Dedifferentiated amniotic fluid mesenchymal stem cell (primary cell): ENCODE results near the gene KIAA0232.
"Not testable (repeated sequence)": the region's sequence is repeated elsewhere in the genome, so short reads cannot be mapped to it uniquely, and the experiment has no call there.

ENCODE experiments used
- DNase-seq: peaks from one replicate; pipeline ENCODE4 v3.0.0-alpha.2; 2016; ENCODE audit errors: extremely low spot score

Gene KIAA0232

GRCh38 chr4:6756345-6756744 lies 26.2 kb upstream of the KIAA0232 start:
- DNase-seq: not testable (repeated sequence)

GRCh38 chr4:6758728-6759127 lies 23.8 kb upstream of the KIAA0232 start:
- no peak for DNase-seq

- DNase-seq: no peak
Measured at GRCh38 chr4:6760865-6761264, 21.7 kb upstream of the KIAA0232 start.

GRCh38 chr4:6761649-6762615 lies 20.6 kb upstream of the KIAA0232 start:
- no peak for DNase-seq

- no peak for DNase-seq
Measured at GRCh38 chr4:6763330-6763851, 19.1 kb upstream of the KIAA0232 start.

- no peak for DNase-seq
Measured at GRCh38 chr4:6764976-6765620, 17.4 kb upstream of the KIAA0232 start.

- no peak for DNase-seq
Measured at GRCh38 chr4:6765703-6766102, 16.8 kb upstream of the KIAA0232 start.

- DNase-seq: no peak
Measured at GRCh38 chr4:6767386-6767747, 15.2 kb upstream of the KIAA0232 start.

GRCh38 chr4:6767748-6768538 lies 14.6 kb upstream of the KIAA0232 start:
- no peak for DNase-seq

- DNase-seq: no peak
Measured at GRCh38 chr4:6768539-6768905, 14.0 kb upstream of the KIAA0232 start.

GRCh38 chr4:6769233-6769988 lies 13.1 kb upstream of the KIAA0232 start:
- DNase-seq: no peak

- no peak for DNase-seq
Measured at GRCh38 chr4:6769989-6770420, 12.5 kb upstream of the KIAA0232 start.

GRCh38 chr4:6770581-6771228 lies 11.8 kb upstream of the KIAA0232 start:
- DNase-seq: no peak

GRCh38 chr4:6771229-6771671 lies 11.3 kb upstream of the KIAA0232 start:
- no peak for DNase-seq

- DNase-seq: no peak
Measured at GRCh38 chr4:6772223-6772928, 10.2 kb upstream of the KIAA0232 start.

GRCh38 chr4:6773106-6773505 lies 9.4 kb upstream of the KIAA0232 start:
- no peak for DNase-seq

GRCh38 chr4:6773616-6774540 lies 8.6 kb upstream of the KIAA0232 start:
- no peak for DNase-seq

- no peak for DNase-seq
Measured at GRCh38 chr4:6775746-6776145, 6.8 kb upstream of the KIAA0232 start.
